PC-9 (cell line): Measurements from ENCODE around the gene ME1.

Experiments
- CTCF ChIP-seq: fragments of 200-600 bp; sonication (generic); conservative IDR thresholded peaks from 2 replicates; pipeline ENCODE4 v1.6.1; 2017; ENCODE audit warnings: mixed run types, antibody characterized with exemption, mild to moderate bottlenecking, moderate library complexity
- EZH2 ChIP-seq: fragments of 200-600 bp; sonication (generic); IDR thresholded peaks from 2 replicates; pipeline ENCODE4 v1.8.0; 2017; ENCODE audit warnings: antibody characterized with exemption, low read depth

DNA sequence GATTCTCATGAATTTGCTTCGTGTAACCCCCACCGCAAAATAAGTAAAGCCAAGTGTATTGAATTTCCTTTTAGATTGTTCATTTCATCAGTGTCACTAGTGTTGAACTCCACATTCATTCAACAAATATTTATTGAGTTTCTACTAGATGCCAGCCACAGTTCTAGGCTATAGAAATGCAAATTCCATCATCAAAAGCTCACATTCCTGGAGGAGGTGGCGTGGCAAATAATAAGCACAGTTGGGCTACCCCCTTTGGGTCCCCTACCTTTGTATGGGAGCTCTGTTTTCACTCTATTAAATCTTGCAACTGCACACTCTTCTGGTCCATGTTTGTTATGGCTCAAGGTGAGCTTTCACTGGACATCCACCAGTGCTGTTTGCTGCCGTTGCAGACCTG, 12.7 kb upstream of the ME1 start:
- TF ChIP-seq CTCF = no peak
- TF ChIP-seq EZH2 = no peak
